ENCODE data around the gene DMXL2.

The DMXL2 gene

DNA sequence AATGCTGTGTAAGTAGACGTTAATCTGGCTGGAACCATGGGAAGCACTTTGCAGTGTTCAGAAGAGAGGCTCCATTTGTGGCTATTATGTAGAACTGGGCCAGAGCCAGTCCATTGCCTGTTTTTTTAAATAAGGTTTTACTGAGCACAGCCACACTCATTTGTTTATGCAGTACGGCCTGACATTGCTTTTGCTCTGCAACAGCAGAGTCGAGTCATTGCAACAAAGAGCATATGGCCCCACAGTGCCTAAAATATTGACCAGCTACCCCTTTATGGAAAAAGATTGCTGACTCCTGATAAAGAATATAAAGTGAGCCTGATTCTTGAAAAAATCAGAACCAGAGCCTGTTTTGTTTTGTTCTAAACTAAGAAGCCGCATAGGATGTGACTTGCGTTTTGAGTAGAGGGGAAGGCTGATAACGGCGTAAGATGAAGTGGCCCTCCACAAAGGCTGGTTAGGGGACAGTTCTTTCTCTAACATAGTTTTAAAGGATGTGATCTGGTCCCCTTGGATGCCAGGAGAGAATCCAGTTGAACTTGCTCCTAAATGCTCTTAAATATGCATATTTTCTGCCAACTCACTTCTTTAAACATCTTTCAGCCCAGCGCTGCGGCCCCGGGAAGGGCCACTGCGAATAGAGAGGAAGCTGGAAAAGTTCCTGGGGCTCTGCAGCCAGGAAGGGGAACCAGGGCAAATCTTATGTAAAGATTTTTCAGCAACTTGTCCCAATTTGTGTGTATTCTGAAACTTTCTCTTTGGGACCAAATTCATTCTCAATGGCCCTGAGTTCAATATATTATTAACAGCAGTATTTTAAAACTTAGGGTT lies 216.7 kb downstream of the DMXL2 start:
- no peak overlapping the region for H3K27ac Mint-ChIP-seq
- no peak for ATAC-seq (replicated peaks)
- no peaks in the 10 kb centered on the region for H3K9me3 Mint-ChIP-seq
- DNase-seq = no peak
- H3K27me3 Mint-ChIP-seq = peaks cover 19 to 28% of the 10 kb centered on the region in 2 donors
- no peak overlapping the region for H3K4me3 Mint-ChIP-seq
- no peaks in the 10 kb centered on the region for H3K36me3 Mint-ChIP-seq
- H3K4me1 Mint-ChIP-seq = peaks cover 5 to 13% of the 10 kb centered on the region in 2 donors

DNA sequence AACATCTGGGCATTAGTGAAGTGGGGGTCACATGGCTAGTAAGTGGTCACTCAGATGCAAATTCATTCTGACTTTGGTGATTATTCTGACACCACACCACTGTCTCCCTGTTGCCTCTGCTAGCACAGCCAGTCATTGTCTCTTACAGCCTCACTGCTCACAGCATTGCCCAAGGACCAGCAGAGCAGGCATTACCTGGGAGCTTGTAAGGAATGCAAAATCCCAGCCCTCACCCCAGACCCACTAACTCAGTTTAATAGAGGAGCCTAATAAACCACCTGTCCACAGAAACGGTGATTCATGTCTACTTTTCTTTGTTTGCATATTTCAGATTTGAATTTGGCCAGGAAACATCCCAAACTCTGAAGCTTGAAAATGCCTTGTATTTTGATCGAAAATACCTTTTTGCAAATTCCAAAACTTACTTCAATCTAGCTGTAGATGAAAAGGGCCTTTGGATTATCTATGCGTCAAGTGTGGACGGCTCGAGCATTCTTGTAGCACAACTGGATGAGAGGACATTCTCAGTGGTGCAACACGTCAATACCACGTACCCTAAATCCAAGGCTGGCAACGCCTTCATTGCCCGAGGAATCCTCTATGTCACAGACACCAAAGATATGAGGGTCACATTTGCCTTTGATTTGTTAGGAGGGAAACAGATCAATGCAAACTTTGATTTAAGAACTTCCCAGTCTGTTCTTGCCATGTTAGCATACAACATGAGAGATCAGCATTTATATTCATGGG lies 218.4 kb downstream of the DMXL2 start:
- DNase-seq (no peak), ATAC-seq (replicated peaks) (no peak)
- Mint-ChIP-seq H3K4me1 (peaks cover 5 to 13% of the 10 kb centered on the region in 2 donors), H3K27me3 (peaks cover 28% of the 10 kb centered on the region in 2 donors), H3K27ac (no peak overlapping the region), H3K36me3 (no peaks in the 10 kb centered on the region), H3K9me3 (no peaks in the 10 kb centered on the region), H3K4me3 (no peak overlapping the region)

DNA sequence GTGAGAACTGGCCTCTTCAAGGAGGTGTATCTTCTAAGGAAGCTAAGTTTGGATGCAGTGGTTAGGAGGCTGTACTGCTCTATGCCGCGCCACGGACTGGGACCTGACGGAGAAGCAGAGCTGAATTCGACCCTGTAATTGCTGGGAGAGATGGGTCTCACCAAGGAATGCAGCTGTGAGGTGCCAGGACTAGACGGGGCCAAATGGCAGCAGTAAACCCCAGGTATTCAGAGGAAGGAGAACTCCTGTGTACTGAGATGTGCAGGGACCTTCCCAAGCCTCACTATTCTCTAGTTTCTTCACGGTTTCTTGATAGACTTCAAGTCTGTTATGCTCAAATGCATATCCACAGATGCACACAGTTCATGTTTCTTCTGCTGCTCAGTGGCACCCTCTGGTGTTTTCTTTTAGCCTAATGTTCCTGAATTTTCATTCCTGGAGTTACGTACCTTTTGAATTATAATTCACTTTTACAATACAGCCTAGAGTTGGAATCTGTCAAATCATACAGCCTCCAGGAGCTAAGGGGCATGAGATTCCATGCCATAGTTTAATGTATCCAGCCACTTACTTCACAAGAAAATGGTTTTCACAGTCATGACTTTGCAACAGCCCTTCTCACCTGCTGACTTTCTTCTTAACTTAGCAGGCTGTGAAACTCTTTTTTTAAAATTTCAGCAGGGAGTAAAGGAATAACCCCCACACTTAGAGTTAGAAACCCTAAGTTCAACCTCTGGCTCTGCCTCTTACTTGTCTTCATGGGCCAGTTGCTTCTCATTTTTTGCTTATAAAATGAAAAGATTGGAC lies 219.3 kb downstream of the DMXL2 start:
- peaks cover 5 to 13% of the 10 kb centered on the region in 2 donors for H3K4me1 Mint-ChIP-seq
- peak; percentile 33 to 42 for ATAC-seq (replicated peaks)
- no peak overlapping the region for H3K27ac Mint-ChIP-seq
- no peak for DNase-seq
- H3K36me3 Mint-ChIP-seq = no peaks in the 10 kb centered on the region
- no peak overlapping the region for H3K4me3 Mint-ChIP-seq
- H3K27me3 Mint-ChIP-seq = peaks cover 28% of the 10 kb centered on the region in 2 donors
- H3K9me3 Mint-ChIP-seq = no peaks in the 10 kb centered on the region

DNA sequence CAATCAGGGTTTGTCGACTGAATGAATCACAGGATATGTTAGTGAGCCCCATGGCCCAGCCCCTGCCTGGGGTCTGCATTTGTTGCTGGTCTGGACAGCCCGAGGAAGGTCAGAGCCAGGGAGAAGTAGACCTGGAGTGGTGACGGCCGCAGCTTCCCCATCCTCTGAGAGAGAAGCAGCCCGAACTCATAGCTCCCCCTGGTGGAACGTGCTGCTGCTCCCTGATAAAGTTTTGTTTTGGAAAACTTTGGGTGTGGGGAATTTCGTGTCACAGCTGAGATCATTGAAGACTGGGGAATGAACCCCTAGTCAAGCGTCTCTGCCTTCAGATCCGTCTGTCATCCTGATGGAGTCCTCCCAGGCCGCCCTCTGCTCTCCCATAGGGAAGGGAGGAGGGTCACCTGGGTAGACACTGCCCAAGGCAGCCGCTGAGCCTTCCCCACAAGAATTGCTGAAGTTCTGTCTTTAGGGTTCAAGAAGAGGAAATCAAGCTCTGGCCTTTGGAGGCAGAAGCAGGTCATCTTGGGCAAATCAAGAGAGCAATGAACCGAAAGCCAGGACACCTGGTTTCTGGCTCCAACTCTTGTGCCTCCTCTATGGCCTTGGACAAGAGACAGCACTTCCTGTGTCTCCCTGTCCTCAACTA lies 220.6 kb downstream of the DMXL2 start:
- Mint-ChIP-seq H3K27ac (no peak overlapping the region), H3K27me3 (peaks cover 28 to 33% of the 10 kb centered on the region in 2 donors), H3K4me3 (no peak overlapping the region), H3K4me1 (peaks cover 5 to 13% of the 10 kb centered on the region in 2 donors), H3K36me3 (no peaks in the 10 kb centered on the region), H3K9me3 (no peaks in the 10 kb centered on the region)
- DNase-seq (no peak), ATAC-seq (replicated peaks) (peak; percentile 38 to 56)

DNA sequence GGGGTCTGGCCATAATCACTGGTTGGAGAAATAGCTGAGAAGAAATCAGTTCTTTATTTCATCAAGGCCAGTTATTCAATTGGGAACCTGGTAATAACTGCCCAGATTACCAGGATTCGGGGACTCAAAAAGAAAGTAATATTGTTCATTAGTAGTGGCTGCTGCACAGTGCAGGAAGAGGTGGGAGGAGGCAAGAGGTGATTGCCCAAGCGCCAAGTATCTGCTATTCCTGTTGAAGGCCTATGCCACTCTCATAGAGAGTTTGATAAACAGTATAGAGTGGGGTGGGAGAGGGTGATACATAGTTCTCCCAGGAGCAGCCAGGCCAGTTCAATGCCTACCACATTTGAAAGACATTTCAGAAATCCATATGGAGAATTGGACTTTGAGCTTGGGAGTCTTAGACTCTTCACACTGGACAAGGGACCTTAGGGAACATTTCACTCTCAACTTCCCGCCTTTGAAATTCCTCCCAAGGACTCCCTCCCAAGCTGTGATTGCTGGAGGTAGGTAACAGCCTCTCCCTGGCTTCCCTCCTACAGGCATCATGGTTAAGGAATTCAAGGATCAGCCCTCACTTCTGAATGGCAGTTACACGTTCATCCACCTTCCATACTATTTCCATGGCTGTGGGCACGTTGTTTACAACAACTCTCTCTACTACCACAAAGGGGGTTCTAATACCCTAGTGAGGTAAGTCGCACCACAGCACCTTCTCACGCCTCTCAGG lies 221.4 kb downstream of the DMXL2 start:
- no peak for DNase-seq
- H3K9me3 Mint-ChIP-seq = no peaks in the 10 kb centered on the region
- ATAC-seq (replicated peaks) = no peak
- no peak overlapping the region for H3K27ac Mint-ChIP-seq
- H3K4me1 Mint-ChIP-seq = peaks cover 5 to 13% of the 10 kb centered on the region in 2 donors
- H3K4me3 Mint-ChIP-seq = no peak overlapping the region
- peaks cover 28 to 33% of the 10 kb centered on the region in 2 donors for H3K27me3 Mint-ChIP-seq
- H3K36me3 Mint-ChIP-seq = no peaks in the 10 kb centered on the region

DNA sequence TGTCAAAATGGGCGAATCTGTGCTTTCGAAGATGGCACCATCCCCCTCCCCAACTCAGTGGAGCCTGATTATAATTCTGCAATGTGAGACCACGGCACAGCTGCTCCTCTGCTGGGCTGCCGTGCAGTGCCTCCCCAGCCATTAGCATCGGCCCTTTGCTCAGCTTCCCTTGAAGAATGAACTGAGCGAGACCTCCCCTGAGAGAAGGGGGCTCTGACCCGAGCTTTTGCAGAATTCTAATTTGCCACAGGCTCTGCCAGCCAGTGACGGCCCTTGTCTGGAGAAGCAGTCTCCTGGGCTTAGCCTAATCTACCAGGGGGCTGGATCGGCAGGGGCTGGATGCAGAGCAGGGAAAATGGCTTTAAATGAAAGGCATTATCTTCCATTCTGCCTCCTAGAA lies 223.9 kb downstream of the DMXL2 start:
- Mint-ChIP-seq H3K36me3 (no peaks in the 10 kb centered on the region), H3K9me3 (no peaks in the 10 kb centered on the region), H3K27me3 (peaks cover 18 to 24% of the 10 kb centered on the region in 2 donors), H3K4me3 (no peak overlapping the region), H3K4me1 (peaks cover 5 to 13% of the 10 kb centered on the region in 2 donors), H3K27ac (no peak overlapping the region)
- ATAC-seq (replicated peaks) (no peak), DNase-seq (no peak)

Data from stimulated activated naive B cell treated with anti-CD40 and anti-IgM and Interleukin-4, amounts not matched to agents 10 μg/mL and 1 μg/mL and 100 μg/mL, for 72 hours (primary cell).